NCI-H1048 (cell line): ENCODE results near the gene DDX49.
"Not testable (repeated sequence)": the region's sequence is repeated elsewhere in the genome, so short reads cannot be mapped to it uniquely, and the experiment has no call there.

ENCODE experiments used
- DNase-seq: peaks from one replicate; lab custom pipeline; 2025; lab: John Stamatoyannopoulos, UW

DDX49 gene

GRCh38 chr19:18895824-18896341, 23.6 kb upstream of the DDX49 start, which contains the start of gene CERS1:
Gene CERS1, minus strand, starts transcription at chr19:18896158. Its CDS starts 86 bp downstream, at chr19:18896072.
- DNase-seq = no peak

- no peak for DNase-seq
These were observed 23.1 kb upstream of the DDX49 start for GRCh38 chr19:18896421-18896841.

- DNase-seq = no peak
These were observed 22.2 kb upstream of the DDX49 start for GRCh38 chr19:18897094-18898029.

- DNase-seq = no peak
These were observed 21.4 kb upstream of the DDX49 start for GRCh38 chr19:18898081-18898606.

- DNase-seq = no peak
These were observed 20.7 kb upstream of the DDX49 start for GRCh38 chr19:18898607-18899408.

- DNase-seq = no peak
These were observed 19.6 kb upstream of the DDX49 start for GRCh38 chr19:18899624-18900560.

GRCh38 chr19:18900700-18901481, 18.6 kb upstream of the DDX49 start:
- DNase-seq = no peak

GRCh38 chr19:18901491-18901890, 18.0 kb upstream of the DDX49 start:
- no peak for DNase-seq

- DNase-seq = not testable (repeated sequence)
These were observed 17.0 kb upstream of the DDX49 start for GRCh38 chr19:18902519-18902918.

- no peak for DNase-seq
These were observed 16.1 kb upstream of the DDX49 start for GRCh38 chr19:18903156-18904037.

GRCh38 chr19:18904334-18905057, 15.0 kb upstream of the DDX49 start:
- no peak for DNase-seq

GRCh38 chr19:18905058-18905456, 14.5 kb upstream of the DDX49 start:
- no peak for DNase-seq

GRCh38 chr19:18905513-18906236, 13.8 kb upstream of the DDX49 start:
- DNase-seq = no peak

GRCh38 chr19:18906605-18907519, 12.7 kb upstream of the DDX49 start:
- no peak for DNase-seq

- no peak for DNase-seq
These were observed 10.4 kb upstream of the DDX49 start for GRCh38 chr19:18908917-18909619.

GRCh38 chr19:18910010-18910409, 9.5 kb upstream of the DDX49 start:
- DNase-seq = no peak
